HepG2 (cell line): ENCODE data around the gene CARD16. TPM values are rescaled to one million over a fixed set of nuclear protein-coding genes. Genes with fewer than 3 reads are reported as not detected.

Experiments used
- AGO1 ChIP-seq: fragments of 200-400 bp; formaldehyde crosslinking; IDR thresholded peaks from 2 replicates; pipeline ENCODE4 v1.6.1; 2017; ENCODE audit warnings: mild to moderate bottlenecking, low read depth, low read length, moderate library complexity; ENCODE audit not compliant: poor library complexity, severe bottlenecking
- CC2D1A ChIP-seq: sonication (generic); formaldehyde crosslinking; IDR thresholded peaks from 2 replicates; pipeline ENCODE4 v1.8.1; 2023; ENCODE audit warnings: mild to moderate bottlenecking, missing genetic modification reagents
- CREBL2 ChIP-seq: sonication (generic); formaldehyde crosslinking; IDR thresholded peaks from 2 replicates; pipeline ENCODE4 v1.8.1; 2023; ENCODE audit warnings: missing genetic modification reagents, mild to moderate bottlenecking, borderline replicate concordance
- GLMP ChIP-seq: sonication (generic); formaldehyde crosslinking; IDR thresholded peaks from 2 replicates; pipeline ENCODE4 v1.9.0; 2021; ENCODE audit warnings: missing genetic modification reagents, mild to moderate bottlenecking, borderline replicate concordance
- KAT8 ChIP-seq: IDR thresholded peaks from 2 replicates; pipeline ENCODE4 v1.6.1; 2016; ENCODE audit warnings: missing genetic modification reagents, missing compliant biosample characterization
- MZF1 ChIP-seq: sonication (generic); formaldehyde crosslinking; IDR thresholded peaks from 2 replicates; pipeline ENCODE4 v1.8.1; 2023; ENCODE audit warnings: mild to moderate bottlenecking, missing genetic modification reagents, borderline replicate concordance
- NRL ChIP-seq: sonication (generic); formaldehyde crosslinking; IDR thresholded peaks from 2 replicates; pipeline ENCODE4 v1.5.0; 2020; ENCODE audit warnings: missing genetic modification reagents, mild to moderate bottlenecking, moderate library complexity, borderline replicate concordance
- PAWR ChIP-seq: sonication (generic); formaldehyde crosslinking; IDR thresholded peaks from 2 replicates; pipeline ENCODE4 v1.4.0; 2020; ENCODE audit warnings: missing genetic modification reagents, mild to moderate bottlenecking, borderline replicate concordance
- POGK ChIP-seq: sonication (generic); formaldehyde crosslinking; conservative IDR thresholded peaks from 2 replicates; pipeline ENCODE4 v1.8.0; 2022; ENCODE audit warnings: mild to moderate bottlenecking, moderate library complexity, missing genetic modification reagents
- RAD21 ChIP-seq: fragments of 450-650 bp; formaldehyde crosslinking; IDR thresholded peaks from 2 replicates; pipeline ENCODE4 v1.5.0; 2020; ENCODE audit warnings: mild to moderate bottlenecking
- RELA ChIP-seq: sonication (generic); formaldehyde crosslinking; IDR thresholded peaks from 2 replicates; pipeline ENCODE4 v1.4.0; 2020; ENCODE audit warnings: missing genetic modification reagents
- RFX1 ChIP-seq: fragments of 450-650 bp; IDR thresholded peaks from 2 replicates; pipeline ENCODE4 v1.6.1; 2017
- RFX5 ChIP-seq: IDR thresholded peaks from 2 replicates; pipeline ENCODE4 v1.6.1; 2011; ENCODE audit warnings: low read depth, low read length, improper control_type of control experiment
- SRSF1 ChIP-seq: fragments of 200-400 bp; formaldehyde crosslinking; optimal IDR thresholded peaks from 2 replicates; pipeline ENCODE3; 2017; ENCODE audit warnings: mild to moderate bottlenecking, low read depth, low read length, moderate library complexity
- TAF15 ChIP-seq: fragments of 200-400 bp; formaldehyde crosslinking; IDR thresholded peaks from one replicate; pipeline ENCODE4 v1.6.1; 2018; ENCODE audit warnings: mild to moderate bottlenecking, low read depth, low read length; ENCODE audit not compliant: poor library complexity, severe bottlenecking
- TBL1XR1 ChIP-seq: fragments of 150-350 bp; IDR thresholded peaks from 2 replicates; pipeline ENCODE4 v1.6.1; 2014; ENCODE audit warnings: borderline replicate concordance, low read length; ENCODE audit not compliant: partially characterized antibody
- TEAD3 ChIP-seq: optimal IDR thresholded peaks from 2 replicates; pipeline ENCODE3; 2016; ENCODE audit warnings: borderline replicate concordance
- ZBTB49 ChIP-seq: sonication (generic); formaldehyde crosslinking; IDR thresholded peaks from 2 replicates; pipeline ENCODE4 v1.4.0; 2020; ENCODE audit warnings: missing genetic modification reagents, borderline replicate concordance
- ZFP82 ChIP-seq: sonication (generic); formaldehyde crosslinking; IDR thresholded peaks from 2 replicates; pipeline ENCODE4 v1.5.1; 2020; ENCODE audit warnings: mild to moderate bottlenecking, missing genetic modification reagents, borderline replicate concordance
- ZNF234 ChIP-seq: sonication (generic); formaldehyde crosslinking; conservative IDR thresholded peaks from 2 replicates; pipeline ENCODE4 v1.5.1; 2020; ENCODE audit warnings: mild to moderate bottlenecking, missing genetic modification reagents
- ZNF354B ChIP-seq: sonication (generic); formaldehyde crosslinking; IDR thresholded peaks from 2 replicates; pipeline ENCODE4 v1.8.0; 2022; ENCODE audit warnings: mild to moderate bottlenecking, missing genetic modification reagents
- ZNF362 ChIP-seq: sonication (generic); formaldehyde crosslinking; IDR thresholded peaks from 2 replicates; pipeline ENCODE4 v1.4.0; 2020; ENCODE audit warnings: missing genetic modification reagents, mild to moderate bottlenecking, borderline replicate concordance
- ZNF615 ChIP-seq: sonication (generic); formaldehyde crosslinking; IDR thresholded peaks from 2 replicates; pipeline ENCODE4 v1.5.0; 2020; ENCODE audit warnings: mild to moderate bottlenecking, missing genetic modification reagents, borderline replicate concordance
- ZNF781 ChIP-seq: sonication (generic); formaldehyde crosslinking; IDR thresholded peaks from 2 replicates; pipeline ENCODE4 v1.5.1; 2020; ENCODE audit warnings: borderline replicate concordance, mild to moderate bottlenecking, missing genetic modification reagents; ENCODE audit errors: not compliant biosample characterization
- ZZZ3 ChIP-seq: sonication (generic); formaldehyde crosslinking; IDR thresholded peaks from 2 replicates; pipeline ENCODE4 v1.4.0; 2020; ENCODE audit warnings: missing genetic modification reagents, mild to moderate bottlenecking, borderline replicate concordance
- polyA plus RNA-seq, 8 experiments: library from polyadenylated mRNA; depleted of rRNA in 3 of 8; stranded (reverse) in 7 of 8; unstranded in 1 of 8; fragments of >200 nt; fragmentation: Illumina TruSeq in 4 of 8; extraction: Trizol in 4 of 8; gene quantifications; 2 replicates each; pipeline versions ENCODE4 v1.2.1 to v1.2.3, GENCODE V29; 2011 to 2016; ENCODE audit warnings: low read depth in 4 of 8, missing spikeins in 1 of 8, mixed read lengths in 1 of 8; ENCODE audit not compliant: insufficient read depth in 1 of 8
- total RNA-seq, 5 experiments: library from RNA; depleted of rRNA; stranded (reverse); fragments of >200 nt; fragmentation: Illumina TruSeq; extraction: Trizol; gene quantifications; 2 replicates each; pipeline ENCODE4 v1.2.3, GENCODE V29; 2016; ENCODE audit warnings: low read depth in 1 of 5

CARD16 gene
- total and polyA plus RNA-seq, 2 of the 13 experiments (the other 11 are each of a cell fraction or from before 2014, with no cell fraction given): 0.34 TPM; not detected in 1

GRCh38 chr11:105051559-105051958, 6.4 kb upstream of the CARD16 start (continued):
- TF ChIP-seq CC2D1A: no peak
- no peak for TF ChIP-seq RFX5
- TF ChIP-seq ZNF362: peak; percentile 78; the same call in 1 of the 2 replicates
- TF ChIP-seq ZFP82: no peak
- no peak for TF ChIP-seq PAWR (CRISPR knock-in tag)
- no peak for TF ChIP-seq NRL (CRISPR knock-in tag)
- no peak for TF ChIP-seq RFX1
- no peak for TF ChIP-seq ZNF354B (CRISPR knock-in tag)
- no peak for TF ChIP-seq AGO1
- no peak for TF ChIP-seq SRSF1
- TF ChIP-seq GLMP (CRISPR knock-in tag): no peak
- TF ChIP-seq ZZZ3: no peak
- peak; percentile 84 for TF ChIP-seq TEAD3 (CRISPR knock-in tag)
- TF ChIP-seq MZF1: no peak
- TF ChIP-seq CREBL2 (CRISPR knock-in tag): no peak
- TF ChIP-seq ZNF615 (CRISPR knock-in tag): no peak
- TF ChIP-seq POGK (CRISPR knock-in tag): no peak
- no peak for TF ChIP-seq RAD21 (CRISPR knock-in tag)
- no peak for TF ChIP-seq ZBTB49 (CRISPR knock-in tag)
- no peak for TF ChIP-seq TAF15
- 0 out of 2 replicates have a peak, but pooled peaks have one; percentile 26 for TF ChIP-seq KAT8
- TF ChIP-seq RELA (CRISPR knock-in tag): no peak
- no peak for TF ChIP-seq ZNF781 (CRISPR knock-in tag)
- TF ChIP-seq ZNF234 (CRISPR knock-in tag): no peak
- no peak for TF ChIP-seq TBL1XR1
